Neural progenitor cell (in vitro differentiated cells): Measurements from ENCODE around the gene TMEM204.
A peak's percentile ranks its signal among the peaks of the same experiment; 100 is the strongest.

Experiments used
- CTCF ChIP-seq: fragments of 200-600 bp; sonication (generic); IDR thresholded peaks from 2 replicates; pipeline ENCODE4 v1.5.1; 2017; ENCODE audit warnings: antibody characterized with exemption, mild to moderate bottlenecking
- EZH2 ChIP-seq: fragments of 200-600 bp; sonication (generic); IDR thresholded peaks from 2 replicates; pipeline ENCODE4 v1.6.1; 2017; ENCODE audit warnings: antibody characterized with exemption, mild to moderate bottlenecking, moderate library complexity
- EZH2phosphoT487 ChIP-seq: fragments of 200-600 bp; sonication (generic); IDR thresholded peaks from 2 replicates; pipeline ENCODE4 v1.6.1; 2017; ENCODE audit warnings: antibody characterized with exemption

GRCh38 chr16:1494129-1494640 lies 39.3 kb upstream of the TMEM204 start:
- TF ChIP-seq EZH2 = no peak
- TF ChIP-seq CTCF = peak; percentile 24
- TF ChIP-seq EZH2phosphoT487 = no peak
